Colonic mucosa (tissue), 4 donors: Measurements from ENCODE around the gene KCNH8. TPM values are rescaled to one million over a fixed set of nuclear protein-coding genes. Genes with fewer than 3 reads are reported as not detected.
A peak's percentile ranks its signal among the peaks of the same experiment; 100 is the strongest.
"Not testable (repeated sequence)": the region's sequence is repeated elsewhere in the genome, so short reads cannot be mapped to it uniquely, and the experiment has no call there.

Experiments
- DNase-seq: peaks from one replicate; pipeline ENCODE4 v3.0.0-alpha.2; 2020
- H3K27ac ChIP-seq: fragments of 200-600 bp; one replicate; pipeline ENCODE4 v1.8.0; 2021
- H3K27me3 ChIP-seq: fragments of 200-600 bp; one replicate; pipeline ENCODE4 v1.8.0; 2021
- H3K36me3 ChIP-seq: fragments of 200-600 bp; one replicate; pipeline ENCODE4 v1.8.0; 2021
- H3K4me1 ChIP-seq: fragments of 200-600 bp; one replicate; pipeline ENCODE4 v1.8.0; 2021; ENCODE audit warnings: mild to moderate bottlenecking
- H3K4me3 ChIP-seq: fragments of 200-600 bp; one replicate; pipeline ENCODE4 v1.8.0; 2021
- H3K9ac ChIP-seq, 2 donors: one replicate each; pipeline ENCODE4 v1.7.0; 2013; ENCODE audit warnings: control low read depth in 2 of 2, low read depth in 2 of 2, low read length in 2 of 2
- H3K9me3 ChIP-seq: fragments of 200-600 bp; one replicate; pipeline ENCODE4 v1.8.0; 2021
- CTCF ChIP-seq: fragments of 200-600 bp; IDR thresholded peaks from one replicate; pipeline ENCODE4 v1.8.0; 2022; ENCODE audit warnings: antibody characterized with exemption, mild to moderate bottlenecking
- intact Hi-C: fragments of 100-400 bp; cut with DNase I; formaldehyde crosslinking; loops from one replicate; pipeline ENCODE4 v1.14.1; 2022
- total RNA-seq, 2 donors: library from RNA; stranded (reverse); fragmentation: NEBNext Ultra II Directional in 1 of 2; extraction: Animal tissue kit (Norgen Biotek cat#: 25700) in 1 of 2; gene quantifications; one replicate each; pipeline ENCODE4 v1.2.1, GENCODE V29; 2021
- donor health status: healthy.
- donor health status: DM: no; HTN: no; CAD: no.
- donor health status: DM: no; HTN: no; CAD: no.

The KCNH8 gene
- total RNA-seq, result under 1 TPM; 0.77 TPM

- Histone ChIP-seq H3K27ac (peak within 1 kb of the TSS; percentile 51), H3K9ac (peak within 1 kb of the TSS; percentile 16 to 58), H3K4me3 (peak within 1 kb of the TSS; percentile 59), H3K4me1 (no peaks in the 10 kb centered on the region), H3K9me3 (no peaks in the 10 kb centered on the region), H3K27me3 (no peaks in the 10 kb centered on the region), H3K36me3 (no peaks in the 10 kb centered on the region)
- intact Hi-C loops, result no loop called here
- TF ChIP-seq CTCF, result no peak
- peak; percentile 42 for DNase-seq
Observed at GRCh38 chr3:19147905-19148767, at the start of gene KCNH8. TSS of gene KCNH8 (plus strand) at chr3:19148510. CDS start at chr3:19148720, 210 bp downstream.

GRCh38 chr3:19102654-19103290 is 45.5 kb upstream of the KCNH8 start:
- H3K36me3 ChIP-seq, H3K9me3 ChIP-seq, H3K27me3 ChIP-seq, H3K27ac ChIP-seq, H3K9ac ChIP-seq, DNase-seq, H3K4me1 ChIP-seq, H3K4me3 ChIP-seq, intact Hi-C loops: not testable (repeated sequence)

- Histone ChIP-seq H3K9ac (no peak overlapping the region), H3K36me3 (no peaks in the 10 kb centered on the region), H3K4me3 (no peak overlapping the region), H3K4me1 (no peaks in the 10 kb centered on the region), H3K9me3 (no peaks in the 10 kb centered on the region), H3K27ac (no peak overlapping the region), H3K27me3 (no peaks in the 10 kb centered on the region)
- intact Hi-C loops, result no loop called here
- TF ChIP-seq CTCF, result no peak
- DNase-seq, result no peak
Observed at GRCh38 chr3:19103510-19103909, 44.8 kb upstream of the KCNH8 start.

GRCh38 chr3:19104459-19104858 is 43.9 kb upstream of the KCNH8 start:
- no peak for TF ChIP-seq CTCF
- DNase-seq, result no peak
- Histone ChIP-seq H3K4me3 (no peak overlapping the region), H3K36me3 (no peaks in the 10 kb centered on the region), H3K9ac (no peak overlapping the region), H3K4me1 (no peaks in the 10 kb centered on the region), H3K27me3 (no peaks in the 10 kb centered on the region), H3K9me3 (no peaks in the 10 kb centered on the region), H3K27ac (no peak overlapping the region)
- intact Hi-C loops, result no loop called here

GRCh38 chr3:19105826-19106225 is 42.5 kb upstream of the KCNH8 start:
- DNase-seq, result no peak
- Histone ChIP-seq H3K27me3 (no peaks in the 10 kb centered on the region), H3K9me3 (no peaks in the 10 kb centered on the region), H3K36me3 (no peaks in the 10 kb centered on the region), H3K27ac (no peak overlapping the region), H3K4me1 (no peaks in the 10 kb centered on the region), H3K4me3 (no peak overlapping the region), H3K9ac (no peak overlapping the region)
- intact Hi-C loops, result no loop called here
- no peak for TF ChIP-seq CTCF

GRCh38 chr3:19106307-19106706 is 42.0 kb upstream of the KCNH8 start:
- H3K9me3 ChIP-seq, result no peaks in the 10 kb centered on the region
- H3K4me3 ChIP-seq, result no peak overlapping the region
- intact Hi-C loops, result no loop called here
- TF ChIP-seq CTCF, result no peak
- H3K27ac ChIP-seq, result no peak overlapping the region
- no peaks in the 10 kb centered on the region for H3K4me1 ChIP-seq
- no peaks in the 10 kb centered on the region for H3K36me3 ChIP-seq
- H3K27me3 ChIP-seq, result no peaks in the 10 kb centered on the region
- no peak overlapping the region for H3K9ac ChIP-seq
- no peak for DNase-seq
